NCI-H524 treated with DMSO at 0.1 percent for 48 hours (cell line): ENCODE data around the gene SPOCK1.
A peak's percentile ranks its signal among the peaks of the same experiment; 100 is the strongest.

Experiments used
- DNase-seq: peaks from one replicate; lab custom pipeline; 2025; lab: John Stamatoyannopoulos, UW

Gene SPOCK1

GRCh38 chr5:137221943-137222342 is 277.2 kb downstream of the SPOCK1 start:
- peak; percentile 67 for DNase-seq

GRCh38 chr5:137220523-137220927 is 278.6 kb downstream of the SPOCK1 start:
- DNase-seq = peak; percentile 1

- no peak for DNase-seq
Measured at GRCh38 chr5:137218896-137219295, 280.2 kb downstream of the SPOCK1 start.

GRCh38 chr5:137218471-137218870 is 280.7 kb downstream of the SPOCK1 start:
- no peak for DNase-seq

- no peak for DNase-seq
Measured at GRCh38 chr5:137217599-137218200, 281.4 kb downstream of the SPOCK1 start.

- DNase-seq = no peak
Measured at GRCh38 chr5:137216976-137217598, 282.0 kb downstream of the SPOCK1 start.

GRCh38 chr5:137215780-137216179 is 283.3 kb downstream of the SPOCK1 start:
- no peak for DNase-seq

- no peak for DNase-seq
Measured at GRCh38 chr5:137215261-137215660, 283.9 kb downstream of the SPOCK1 start.

- no peak for DNase-seq
Measured at GRCh38 chr5:137214446-137215189, 284.5 kb downstream of the SPOCK1 start.

- no peak for DNase-seq
Measured at GRCh38 chr5:137212471-137212870, 286.7 kb downstream of the SPOCK1 start.

GRCh38 chr5:137209232-137209809 is 289.8 kb downstream of the SPOCK1 start:
- DNase-seq = no peak

- no peak for DNase-seq
Measured at GRCh38 chr5:137207023-137207760, 291.9 kb downstream of the SPOCK1 start.

- peak; percentile 61 for DNase-seq
Measured at GRCh38 chr5:137206030-137206715, 293.0 kb downstream of the SPOCK1 start.

- DNase-seq = no peak
Measured at GRCh38 chr5:137205231-137206027, 293.7 kb downstream of the SPOCK1 start.

- no peak for DNase-seq
Measured at GRCh38 chr5:137203011-137203632, 296.0 kb downstream of the SPOCK1 start.

GRCh38 chr5:137201876-137202275 is 297.2 kb downstream of the SPOCK1 start:
- no peak for DNase-seq

GRCh38 chr5:137200906-137201700 is 298.0 kb downstream of the SPOCK1 start:
- DNase-seq = no peak

- no peak for DNase-seq
Measured at GRCh38 chr5:137199966-137200365, 299.2 kb downstream of the SPOCK1 start.

- no peak for DNase-seq
Measured at GRCh38 chr5:137199201-137199600, 299.9 kb downstream of the SPOCK1 start.
